Smooth muscle cell (in vitro differentiated cells): ENCODE measurements around the gene CEBPA. TPM values are rescaled to one million over a fixed set of nuclear protein-coding genes. Genes with fewer than 3 reads are reported as not detected.

Experiments used
- DNase-seq: peaks from one replicate; lab custom pipeline; 2025; ENCODE audit not compliant: unreplicated experiment; lab: John Stamatoyannopoulos, UW
- H2AFZ ChIP-seq: fragments of 200-600 bp; sonication (generic); 2 replicates; pipeline ENCODE4 v1.6.0; 2016; ENCODE audit warnings: antibody characterized with exemption, low read depth, mild to moderate bottlenecking
- H3F3A ChIP-seq: fragments of 200-600 bp; sonication (generic); 2 replicates; pipeline ENCODE4 v1.6.0; 2017; ENCODE audit warnings: antibody characterized with exemption, low read depth
- H3K27ac ChIP-seq: fragments of 200-600 bp; sonication (generic); 2 replicates; pipeline ENCODE4 v1.5.1; 2016; ENCODE audit warnings: low read depth, mild to moderate bottlenecking
- H3K27me3 ChIP-seq: fragments of 200-600 bp; sonication (generic); 2 replicates; pipeline ENCODE4 v1.6.1; 2016; ENCODE audit warnings: low read depth, mild to moderate bottlenecking
- H3K36me3 ChIP-seq: fragments of 200-600 bp; sonication (generic); 2 replicates; pipeline ENCODE4 v1.5.1; 2016; ENCODE audit warnings: low read depth
- H3K4me1 ChIP-seq: fragments of 200-600 bp; sonication (generic); 2 replicates; pipeline ENCODE4 v1.5.1; 2016; ENCODE audit warnings: low read depth
- H3K4me2 ChIP-seq: fragments of 200-600 bp; sonication (generic); 2 replicates; pipeline ENCODE4 v1.6.0; 2016; ENCODE audit warnings: mild to moderate bottlenecking
- H3K4me3 ChIP-seq: fragments of 200-600 bp; sonication (generic); 2 replicates; pipeline ENCODE4 v1.5.1; 2016; ENCODE audit warnings: mild to moderate bottlenecking
- H3K79me2 ChIP-seq: fragments of 200-600 bp; sonication (generic); 2 replicates; pipeline ENCODE4 v1.6.0; 2016; ENCODE audit warnings: low read depth, mild to moderate bottlenecking
- H3K9ac ChIP-seq: fragments of 200-600 bp; sonication (generic); 2 replicates; pipeline ENCODE4 v1.6.0; 2016; ENCODE audit warnings: low read depth
- H3K9me3 ChIP-seq: fragments of 200-600 bp; sonication (generic); replicated peaks from 2 replicates; pipeline ENCODE4 v1.5.1; 2016; ENCODE audit warnings: low read depth
- H4K20me1 ChIP-seq: fragments of 200-600 bp; sonication (generic); 2 replicates; pipeline ENCODE4 v1.6.0; 2016; ENCODE audit warnings: low read depth
- CTCF ChIP-seq: fragments of 200-600 bp; sonication (generic); IDR thresholded peaks from 2 replicates; pipeline ENCODE4 v1.5.1; 2017; ENCODE audit warnings: borderline replicate concordance, mild to moderate bottlenecking, antibody characterized with exemption; ENCODE audit not compliant: insufficient read depth, poor library complexity, severe bottlenecking
- WGBS: methylation state at CpG from one replicate; pipeline ENCODE4 v1.1.7; 2016; ENCODE audit warnings: low lambda C conversion rate; 5-methylcytosine and 5-hydroxymethylcytosine counted together
- polyA plus RNA-seq: library from polyadenylated mRNA; unstranded; fragments of >200 nt; fragmentation: Nextera tagmentation; extraction: Ambion mirVana; gene quantifications from 2 replicates; pipeline ENCODE4 v1.2.1, GENCODE V29; 2016
- total RNA-seq: library from RNA; depleted of rRNA; stranded (reverse); fragments of >200 nt; gene quantifications from 2 replicates; pipeline ENCODE4 v1.2.3, GENCODE V29; 2014

Gene CEBPA
- total and polyA plus RNA-seq, 2 experiments from 2014 or later = 1.2 to 2.1 TPM

GRCh38 chr19:33251526-33252090 lies 50.7 kb downstream of the CEBPA start:
- Histone ChIP-seq H4K20me1 (no peaks in the 10 kb centered on the region), H3K4me3 (no peak overlapping the region), H3K36me3 (no peaks in the 10 kb centered on the region), H3K9me3 (no peaks in the 10 kb centered on the region), H3K27me3 (no peaks in the 10 kb centered on the region), H3K79me2 (no peaks in the 10 kb centered on the region), H3F3A (no peaks in the 10 kb centered on the region), H3K27ac (no peak overlapping the region), H3K4me2 (no peak overlapping the region), H2AFZ (no peak overlapping the region), H3K9ac (no peak overlapping the region), H3K4me1 (no peaks in the 10 kb centered on the region)
- no peak for DNase-seq
- TF ChIP-seq CTCF = no peak
- 86% methylated on average over 17 of the region's 17 CpGs for WGBS

GRCh38 chr19:33251076-33251475 lies 51.3 kb downstream of the CEBPA start:
- Histone ChIP-seq H3F3A (no peaks in the 10 kb centered on the region), H3K9me3 (no peaks in the 10 kb centered on the region), H3K4me1 (no peaks in the 10 kb centered on the region), H4K20me1 (no peaks in the 10 kb centered on the region), H2AFZ (no peak overlapping the region), H3K27ac (no peak overlapping the region), H3K36me3 (no peaks in the 10 kb centered on the region), H3K4me3 (no peak overlapping the region), H3K4me2 (no peak overlapping the region), H3K9ac (no peak overlapping the region), H3K79me2 (no peaks in the 10 kb centered on the region), H3K27me3 (no peaks in the 10 kb centered on the region)
- DNase-seq = no peak
- WGBS = 64% methylated on average over 9 of the region's 12 CpGs
- no peak for TF ChIP-seq CTCF

- H3K4me1 ChIP-seq = no peaks in the 10 kb centered on the region
- no peak for DNase-seq
- no peaks in the 10 kb centered on the region for H3F3A ChIP-seq
- 100% methylated on average over 1 of the region's 1 CpG for WGBS
- H3K4me2 ChIP-seq = no peak overlapping the region
- no peaks in the 10 kb centered on the region for H3K9me3 ChIP-seq
- H3K27me3 ChIP-seq = no peaks in the 10 kb centered on the region
- no peak overlapping the region for H3K4me3 ChIP-seq
- no peaks in the 10 kb centered on the region for H4K20me1 ChIP-seq
- H3K9ac ChIP-seq = no peak overlapping the region
- H3K79me2 ChIP-seq = no peaks in the 10 kb centered on the region
- H3K27ac ChIP-seq = no peak overlapping the region
- H3K36me3 ChIP-seq = no peaks in the 10 kb centered on the region
- H2AFZ ChIP-seq = no peak overlapping the region
- no peak for TF ChIP-seq CTCF
Observed at GRCh38 chr19:33250500-33250899, 51.8 kb downstream of the CEBPA start.

Other genes starting within 250 kb of the CEBPA start
- 3.5 and 4.9 TPM in 2 replicates for gene RHPN2, start 237.6 kb downstream of the CEBPA start, total RNA-seq
- 1.2 and 4.3 TPM in 2 replicates for gene RHPN2, start 237.6 kb downstream of the CEBPA start, polyA plus RNA-seq
- 2.8 and 5.1 TPM in 2 replicates for gene GPATCH1, start 221.4 kb downstream of the CEBPA start, total RNA-seq
- gene GPATCH1, start 221.4 kb downstream of the CEBPA start, polyA plus RNA-seq = 4.3 TPM in 2 replicates
- not detected in 2 replicates for gene WDR88, start 170.4 kb downstream of the CEBPA start, total RNA-seq
- 0.27 TPM in 1 of 2 replicates, not detected in the other for gene WDR88, start 170.4 kb downstream of the CEBPA start, polyA plus RNA-seq
- gene LRP3, start 108.2 kb downstream of the CEBPA start, total RNA-seq = 13.5 and 17.3 TPM in 2 replicates
- gene LRP3, start 108.2 kb downstream of the CEBPA start, polyA plus RNA-seq = 21.4 and 30.5 TPM in 2 replicates
- not detected in 2 replicates for gene SLC7A10, start 76.7 kb downstream of the CEBPA start, total RNA-seq
- 0.51 and 0.73 TPM in 2 replicates for gene SLC7A10, start 76.7 kb downstream of the CEBPA start, polyA plus RNA-seq
- 27.8 and 29.9 TPM in 2 replicates for gene CEBPG, start 71.2 kb upstream of the CEBPA start, total RNA-seq
- gene CEBPG, start 71.2 kb upstream of the CEBPA start, polyA plus RNA-seq = 15.3 and 17.1 TPM in 2 replicates
- gene PEPD, start 219.3 kb upstream of the CEBPA start, total RNA-seq = 53.0 and 57.2 TPM in 2 replicates
- 53.8 and 70.4 TPM in 2 replicates for gene PEPD, start 219.3 kb upstream of the CEBPA start, polyA plus RNA-seq